OCI-LY1 (cell line): ENCODE measurements around the gene SCN2B.

Experiments used
- H2AFZ ChIP-seq: fragments of 200-600 bp; sonication (generic), shearing (Covaris generic); 2 replicates; pipeline ENCODE4 v1.6.0; 2014; ENCODE audit warnings: antibody characterized with exemption, mild to moderate bottlenecking, low read length
- H3F3A ChIP-seq: fragments of 200-600 bp; sonication (generic), shearing (Covaris generic); 2 replicates; pipeline ENCODE4 v1.6.0; 2014; ENCODE audit warnings: mild to moderate bottlenecking, antibody characterized with exemption, low read length, moderate library complexity; ENCODE audit not compliant: insufficient read depth
- H3K27ac ChIP-seq: fragments of 200-600 bp; sonication (generic); 2 replicates; pipeline ENCODE4 v1.5.1; 2014; ENCODE audit warnings: low read length, mixed run types, mild to moderate bottlenecking, low read depth; ENCODE audit not compliant: poor library complexity, severe bottlenecking
- H3K27me3 ChIP-seq: fragments of 200-600 bp; sonication (generic); 2 replicates; pipeline ENCODE4 v1.6.0; 2014; ENCODE audit warnings: antibody characterized with exemption, mild to moderate bottlenecking, low read length, moderate library complexity; ENCODE audit not compliant: insufficient read depth
- H3K36me3 ChIP-seq: fragments of 200-600 bp; sonication (generic); 2 replicates; pipeline ENCODE4 v1.6.1; 2014; ENCODE audit warnings: mild to moderate bottlenecking, antibody characterized with exemption, low read length, moderate library complexity, mixed read lengths; ENCODE audit not compliant: insufficient read depth
- H3K4me1 ChIP-seq: fragments of 200-600 bp; sonication (generic); 2 replicates; pipeline ENCODE4 v1.5.1; 2014; ENCODE audit warnings: mild to moderate bottlenecking, low read length, moderate library complexity; ENCODE audit not compliant: insufficient read depth, severe bottlenecking
- H3K4me2 ChIP-seq: fragments of 200-600 bp; sonication (generic), shearing (Covaris generic); 2 replicates; pipeline ENCODE4 v1.6.1; 2014; ENCODE audit warnings: low read length
- H3K4me3 ChIP-seq: fragments of 200-600 bp; sonication (generic); 2 replicates; pipeline ENCODE4 v1.5.1; 2014; ENCODE audit warnings: low read length, low read depth, mild to moderate bottlenecking, mixed read lengths; ENCODE audit not compliant: poor library complexity, severe bottlenecking
- H3K79me2 ChIP-seq: fragments of 200-600 bp; shearing (Covaris generic); 2 replicates; pipeline ENCODE4 v1.6.1; 2016; ENCODE audit warnings: mixed run types, low read length, mixed read lengths; ENCODE audit not compliant: insufficient read depth
- H3K9ac ChIP-seq: fragments of 200-600 bp; sonication (generic), shearing (Covaris generic); 2 replicates; pipeline ENCODE4 v1.6.1; 2014; ENCODE audit warnings: mild to moderate bottlenecking, low read length, mixed read lengths
- H3K9me2 ChIP-seq: fragments of 200-600 bp; sonication (generic), shearing (Covaris generic); 2 replicates; pipeline ENCODE4 v1.6.1; 2014; ENCODE audit warnings: low read depth, mild to moderate bottlenecking, low read length, mixed read lengths
- H3K9me3 ChIP-seq: fragments of 200-600 bp; shearing (Covaris generic); 2 replicates; pipeline ENCODE4 v1.6.1; 2014; ENCODE audit warnings: low read length, mixed read lengths
- H4K20me1 ChIP-seq: fragments of 200-600 bp; sonication (generic), shearing (Covaris generic); 2 replicates; pipeline ENCODE4 v1.6.0; 2016; ENCODE audit warnings: mild to moderate bottlenecking, low read length; ENCODE audit not compliant: insufficient read depth
- EZH2 ChIP-seq: fragments of 200-600 bp; sonication (generic), shearing (Covaris generic); IDR thresholded peaks from 2 replicates; pipeline ENCODE4 v1.8.0; 2017; ENCODE audit warnings: borderline replicate concordance, mixed run types, mild to moderate bottlenecking, antibody characterized with exemption, low read length, moderate library complexity, mixed read lengths
- TF ChIP-seq, protein P1 (sequence below): fragments of 200-600 bp; sonication (generic), shearing (Covaris generic); IDR thresholded peaks from 2 replicates; pipeline ENCODE4 v1.5.1; 2017; ENCODE audit warnings: mild to moderate bottlenecking, antibody characterized with exemption, low read length, moderate library complexity, mixed read lengths

SCN2B gene

GRCh38 chr11:118135051-118135795, 41.2 kb downstream of the SCN2B start:
- no peak overlapping the region for H2AFZ ChIP-seq
- TF ChIP-seq EZH2 = no peak
- TF ChIP-seq, protein P1, sequence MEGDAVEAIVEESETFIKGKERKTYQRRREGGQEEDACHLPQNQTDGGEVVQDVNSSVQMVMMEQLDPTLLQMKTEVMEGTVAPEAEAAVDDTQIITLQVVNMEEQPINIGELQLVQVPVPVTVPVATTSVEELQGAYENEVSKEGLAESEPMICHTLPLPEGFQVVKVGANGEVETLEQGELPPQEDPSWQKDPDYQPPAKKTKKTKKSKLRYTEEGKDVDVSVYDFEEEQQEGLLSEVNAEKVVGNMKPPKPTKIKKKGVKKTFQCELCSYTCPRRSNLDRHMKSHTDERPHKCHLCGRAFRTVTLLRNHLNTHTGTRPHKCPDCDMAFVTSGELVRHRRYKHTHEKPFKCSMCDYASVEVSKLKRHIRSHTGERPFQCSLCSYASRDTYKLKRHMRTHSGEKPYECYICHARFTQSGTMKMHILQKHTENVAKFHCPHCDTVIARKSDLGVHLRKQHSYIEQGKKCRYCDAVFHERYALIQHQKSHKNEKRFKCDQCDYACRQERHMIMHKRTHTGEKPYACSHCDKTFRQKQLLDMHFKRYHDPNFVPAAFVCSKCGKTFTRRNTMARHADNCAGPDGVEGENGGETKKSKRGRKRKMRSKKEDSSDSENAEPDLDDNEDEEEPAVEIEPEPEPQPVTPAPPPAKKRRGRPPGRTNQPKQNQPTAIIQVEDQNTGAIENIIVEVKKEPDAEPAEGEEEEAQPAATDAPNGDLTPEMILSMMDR = no peak
- H4K20me1 ChIP-seq = no peaks in the 10 kb centered on the region
- H3F3A ChIP-seq = no peaks in the 10 kb centered on the region
- no peaks in the 10 kb centered on the region for H3K9me2 ChIP-seq
- no peaks in the 10 kb centered on the region for H3K36me3 ChIP-seq
- H3K9me3 ChIP-seq = no peaks in the 10 kb centered on the region
- no peak overlapping the region for H3K4me2 ChIP-seq
- no peaks in the 10 kb centered on the region for H3K79me2 ChIP-seq
- H3K4me3 ChIP-seq = no peak overlapping the region
- no peaks in the 10 kb centered on the region for H3K27me3 ChIP-seq
- no peak overlapping the region for H3K27ac ChIP-seq
- H3K9ac ChIP-seq = no peak overlapping the region
- H3K4me1 ChIP-seq = no peaks in the 10 kb centered on the region

- H3K36me3 ChIP-seq = no peaks in the 10 kb centered on the region
- H3K9ac ChIP-seq = no peak overlapping the region
- H3K27me3 ChIP-seq = no peaks in the 10 kb centered on the region
- H3F3A ChIP-seq = no peaks in the 10 kb centered on the region
- H2AFZ ChIP-seq = no peak overlapping the region
- H3K4me2 ChIP-seq = no peak overlapping the region
- H3K4me3 ChIP-seq = no peak overlapping the region
- no peaks in the 10 kb centered on the region for H3K4me1 ChIP-seq
- H4K20me1 ChIP-seq = no peaks in the 10 kb centered on the region
- H3K9me2 ChIP-seq = no peaks in the 10 kb centered on the region
- no peaks in the 10 kb centered on the region for H3K9me3 ChIP-seq
- TF ChIP-seq, protein P1 = no peak
- no peak for TF ChIP-seq EZH2
- no peaks in the 10 kb centered on the region for H3K79me2 ChIP-seq
- no peak overlapping the region for H3K27ac ChIP-seq
These were observed 42.6 kb downstream of the SCN2B start for GRCh38 chr11:118133816-118134215.

DNA sequence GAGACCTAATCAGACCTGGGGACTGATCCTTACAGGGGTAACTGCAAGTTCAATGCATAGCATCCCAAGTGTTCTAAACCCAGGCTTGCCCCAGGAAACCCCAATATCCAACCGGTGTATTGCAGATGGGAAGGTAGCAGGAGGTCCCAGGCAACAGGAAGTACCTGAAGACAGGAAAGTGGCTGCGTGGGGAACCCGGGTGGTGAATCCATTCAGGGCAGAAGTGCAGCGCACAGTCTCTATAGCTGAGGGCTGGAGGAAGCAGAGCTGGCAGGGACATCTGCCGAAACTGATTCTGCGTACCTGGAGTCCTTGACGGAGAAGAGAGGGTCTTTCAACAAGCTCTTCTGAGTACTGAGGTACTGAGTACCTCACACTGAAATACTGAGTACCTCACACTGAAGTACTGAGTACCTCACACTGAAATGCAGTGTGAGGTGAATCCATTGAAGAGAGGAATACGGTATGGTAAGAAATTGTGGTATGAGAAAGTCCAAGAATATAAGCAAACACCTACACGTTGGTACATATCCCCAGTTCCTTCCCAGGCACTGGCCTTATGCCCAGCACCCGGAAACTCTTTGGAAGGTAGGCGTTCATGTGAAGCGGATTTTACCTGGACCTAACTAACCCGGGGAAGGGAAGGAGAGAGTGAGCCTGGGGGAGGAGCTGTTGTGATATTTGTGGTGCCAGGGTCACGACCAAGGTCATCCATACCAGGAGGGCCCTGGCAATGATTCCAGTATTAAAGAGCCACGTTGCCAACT, 43.9 kb downstream of the SCN2B start:
- H3K9ac ChIP-seq = no peak overlapping the region
- H2AFZ ChIP-seq = no peak overlapping the region
- H3K4me3 ChIP-seq = no peak overlapping the region
- H3K27me3 ChIP-seq = no peaks in the 10 kb centered on the region
- H3F3A ChIP-seq = no peaks in the 10 kb centered on the region
- H3K27ac ChIP-seq = no peak overlapping the region
- H4K20me1 ChIP-seq = no peaks in the 10 kb centered on the region
- H3K9me2 ChIP-seq = no peaks in the 10 kb centered on the region
- H3K4me1 ChIP-seq = no peaks in the 10 kb centered on the region
- no peaks in the 10 kb centered on the region for H3K36me3 ChIP-seq
- H3K4me2 ChIP-seq = no peak overlapping the region
- H3K9me3 ChIP-seq = no peaks in the 10 kb centered on the region
- no peak for TF ChIP-seq EZH2
- TF ChIP-seq, protein P1 = no peak
- H3K79me2 ChIP-seq = no peaks in the 10 kb centered on the region
